ENCODE measurements around the gene RTL10. TPM values are rescaled to one million over a fixed set of nuclear protein-coding genes. Genes with fewer than 3 reads are reported as not detected.

Gene RTL10
- total RNA-seq, 1 experiment from 2014 or later: 24.4 TPM

DNA sequence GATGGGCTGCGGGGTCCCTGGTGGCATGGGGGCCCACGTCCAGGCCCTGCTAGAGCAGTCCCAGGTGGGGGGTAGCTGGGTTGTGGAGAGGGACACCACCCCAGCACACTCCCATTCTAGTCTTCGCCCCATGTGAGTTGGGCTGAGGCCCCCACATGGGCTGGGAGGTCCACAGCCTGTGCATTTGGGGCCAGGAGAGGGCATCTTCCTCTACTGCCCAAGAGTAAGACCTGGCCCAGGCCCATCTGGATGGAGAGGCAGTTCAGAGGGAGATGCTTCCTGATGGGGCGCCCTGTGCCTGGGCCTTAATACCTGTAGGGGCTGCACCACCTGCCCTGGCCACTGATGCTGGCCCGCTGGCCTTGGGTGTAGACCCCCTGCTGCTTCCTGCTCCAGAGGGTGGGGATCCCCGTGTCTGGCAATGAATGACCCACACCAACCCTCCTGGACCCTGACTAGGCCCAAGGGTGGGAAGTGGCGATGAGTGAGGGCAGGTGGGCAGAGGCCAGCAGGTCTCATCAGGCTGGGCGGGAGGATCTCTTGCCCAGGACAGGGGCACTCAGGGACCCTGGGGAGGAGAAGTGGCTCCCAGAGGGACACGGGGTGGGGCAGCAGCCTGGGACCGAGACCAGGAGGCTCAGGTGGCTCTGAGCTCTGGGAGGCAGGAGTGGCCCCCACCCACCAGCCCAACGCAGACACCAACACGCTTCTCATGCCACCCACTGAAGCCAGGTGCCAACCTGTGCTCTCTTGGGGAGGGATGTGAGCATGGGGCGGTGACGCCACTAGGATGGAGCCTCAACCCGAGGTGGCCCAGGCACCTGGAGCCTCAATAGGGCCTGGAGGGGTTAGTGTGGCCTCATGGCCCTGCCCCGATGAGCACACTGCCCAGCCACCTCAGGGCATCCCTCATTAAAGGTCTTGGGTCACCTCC lies 17.4 kb upstream of the RTL10 start:
- H2BK12ac ChIP-seq (ENCODE audit: insufficient read length, low read depth, low read length): no peak overlapping the region
- Mint-ChIP-seq H3K4me1 (peaks cover 17 to 22% of the 10 kb centered on the region in 2 experiments), H3K27me3 (ENCODE audit: low read depth) (no peaks in the 10 kb centered on the region), H3K4me3 (no peak overlapping the region), H3K9me3 (no peaks in the 10 kb centered on the region), H3K36me3 (ENCODE audit: insufficient read depth in 1 of 3, low read depth in 3 of 3) (no peaks in the 10 kb centered on the region), H3K27ac (no peak overlapping the region)
- no CpG with 5 or more reads among the region's 16 CpGs for WGBS (ENCODE audit: extremely low coverage, insufficient read length, low lambda C conversion rate)
- H3K79me2 ChIP-seq (ENCODE audit: insufficient read depth, low read length): no peaks in the 10 kb centered on the region
- no peak overlapping the region for H2AK5ac ChIP-seq (ENCODE audit: insufficient read length, low read length)
- no peak overlapping the region for H4K8ac ChIP-seq (replicated peaks; ENCODE audit: insufficient read length, low read depth, low read length)
- no peak overlapping the region for H4K91ac ChIP-seq (ENCODE audit: insufficient read length, low read depth, low read length)
- no peak overlapping the region for H2AFZ ChIP-seq (ENCODE audit: low read length)
- no peak overlapping the region for H2BK15ac ChIP-seq (ENCODE audit: low read depth, low read length)
- H3K23ac ChIP-seq (ENCODE audit: insufficient read length, low read depth, low read length): no peak overlapping the region
- no peak overlapping the region for H3K4ac ChIP-seq (ENCODE audit: low read depth, low read length)
- no peak overlapping the region for H3K56ac ChIP-seq (ENCODE audit: insufficient read length, low read depth, low read length)
- no peaks in the 10 kb centered on the region; the same call in 1 of the 2 replicates for H3K4me1 ChIP-seq (ENCODE audit: insufficient read depth, low read length)
- no peaks in the 10 kb centered on the region for H3K27me3 ChIP-seq (ENCODE audit: insufficient read depth, low read length)
- H3K79me1 ChIP-seq (ENCODE audit: insufficient read depth, low read depth, low read length, poor library complexity, severe bottlenecking): no peaks in the 10 kb centered on the region
- H3K23me2 ChIP-seq (ENCODE audit: insufficient read length, low read depth, low read length, poor library complexity, severe bottlenecking): no peaks in the 10 kb centered on the region
- H2BK5ac ChIP-seq (ENCODE audit: insufficient read length, low read length): no peak overlapping the region
- no peaks in the 10 kb centered on the region for H4K20me1 ChIP-seq (ENCODE audit: control insufficient read depth, insufficient read depth, insufficient read length)
- no peak overlapping the region for H3K27ac ChIP-seq (ENCODE audit: insufficient read length, low read depth, low read length)
- H3K4me2 ChIP-seq (ENCODE audit: insufficient read depth, insufficient read length, low read length): no peak overlapping the region
- no peak overlapping the region; the same call in 1 of the 2 replicates for H3K14ac ChIP-seq (ENCODE audit: insufficient read depth, low read length)
- H3K18ac ChIP-seq (ENCODE audit: insufficient read length, low read depth, low read length): no peak overlapping the region
- H4K5ac ChIP-seq (ENCODE audit: insufficient read length, low read depth, low read length): no peak overlapping the region
- no peak overlapping the region for H2BK120ac ChIP-seq (ENCODE audit: low read depth, low read length, poor library complexity, severe bottlenecking)
- H3K9me3 ChIP-seq (ENCODE audit: control insufficient read depth, low read depth, low read length): no peaks in the 10 kb centered on the region
- no peak for DNase-seq
- no peak overlapping the region for H3T11ph ChIP-seq (ENCODE audit: low read length)
- H3K9ac ChIP-seq (ENCODE audit: extremely low read depth, insufficient read length, low read length): no peak overlapping the region
- no peak overlapping the region for H2BK20ac ChIP-seq (ENCODE audit: low read depth, low read length, poor library complexity, severe bottlenecking)
- TF ChIP-seq, protein P1, sequence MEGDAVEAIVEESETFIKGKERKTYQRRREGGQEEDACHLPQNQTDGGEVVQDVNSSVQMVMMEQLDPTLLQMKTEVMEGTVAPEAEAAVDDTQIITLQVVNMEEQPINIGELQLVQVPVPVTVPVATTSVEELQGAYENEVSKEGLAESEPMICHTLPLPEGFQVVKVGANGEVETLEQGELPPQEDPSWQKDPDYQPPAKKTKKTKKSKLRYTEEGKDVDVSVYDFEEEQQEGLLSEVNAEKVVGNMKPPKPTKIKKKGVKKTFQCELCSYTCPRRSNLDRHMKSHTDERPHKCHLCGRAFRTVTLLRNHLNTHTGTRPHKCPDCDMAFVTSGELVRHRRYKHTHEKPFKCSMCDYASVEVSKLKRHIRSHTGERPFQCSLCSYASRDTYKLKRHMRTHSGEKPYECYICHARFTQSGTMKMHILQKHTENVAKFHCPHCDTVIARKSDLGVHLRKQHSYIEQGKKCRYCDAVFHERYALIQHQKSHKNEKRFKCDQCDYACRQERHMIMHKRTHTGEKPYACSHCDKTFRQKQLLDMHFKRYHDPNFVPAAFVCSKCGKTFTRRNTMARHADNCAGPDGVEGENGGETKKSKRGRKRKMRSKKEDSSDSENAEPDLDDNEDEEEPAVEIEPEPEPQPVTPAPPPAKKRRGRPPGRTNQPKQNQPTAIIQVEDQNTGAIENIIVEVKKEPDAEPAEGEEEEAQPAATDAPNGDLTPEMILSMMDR (conservative IDR thresholded peaks at IDR 0.05): no peak

All from H9 (cell line).